Measurements from ENCODE around the gene NOVA2. TPM values are rescaled to one million over a fixed set of nuclear protein-coding genes. Genes with fewer than 3 reads are reported as not detected.

The NOVA2 gene
- 0.24 and 0.31 TPM in 2 replicates for total RNA-seq

DNA sequence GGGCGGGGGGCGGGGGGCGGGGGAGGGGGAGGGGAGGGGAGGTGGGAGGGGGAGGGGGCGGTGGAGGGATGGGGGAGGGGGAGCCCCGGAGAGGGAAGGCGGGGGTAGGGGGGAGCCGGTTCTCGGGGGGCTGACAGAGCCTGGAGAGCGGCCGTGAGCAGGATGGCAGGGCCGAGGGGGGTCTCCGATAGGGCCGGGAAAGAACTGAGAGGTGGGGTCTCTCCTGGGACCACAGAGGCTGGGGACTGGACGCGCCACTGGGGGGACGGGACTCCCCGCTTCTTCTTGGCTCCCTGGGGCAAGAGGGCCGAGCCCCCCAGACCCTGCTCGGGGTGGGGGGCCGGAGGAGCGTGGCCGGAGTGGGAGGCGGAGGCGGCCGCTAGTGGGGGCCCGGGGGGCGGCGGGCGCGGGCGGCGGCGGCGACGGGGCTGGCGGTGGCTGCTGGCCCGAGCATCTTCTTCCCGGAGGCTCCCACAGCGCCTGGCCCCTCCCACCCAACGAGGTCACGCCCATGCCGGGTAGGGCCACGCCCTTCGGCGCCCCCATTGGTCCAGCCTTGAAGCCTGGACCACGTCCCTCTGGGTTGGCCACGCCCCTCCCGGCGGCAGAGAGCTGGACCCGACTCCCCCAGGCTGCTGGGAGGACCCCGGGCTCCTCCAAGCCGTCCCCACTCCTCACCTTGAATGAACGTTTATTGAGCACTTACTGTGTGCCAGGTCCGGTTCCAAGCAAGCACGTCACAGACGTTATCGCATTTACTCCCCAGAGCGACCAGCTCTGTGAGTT lies at the start of gene NOVA2:
TSS of gene NOVA2 (minus strand) at position 313 of the 786 bp plus-strand sequence. CDS start 514 bp downstream, outside the sequence.

DNA sequence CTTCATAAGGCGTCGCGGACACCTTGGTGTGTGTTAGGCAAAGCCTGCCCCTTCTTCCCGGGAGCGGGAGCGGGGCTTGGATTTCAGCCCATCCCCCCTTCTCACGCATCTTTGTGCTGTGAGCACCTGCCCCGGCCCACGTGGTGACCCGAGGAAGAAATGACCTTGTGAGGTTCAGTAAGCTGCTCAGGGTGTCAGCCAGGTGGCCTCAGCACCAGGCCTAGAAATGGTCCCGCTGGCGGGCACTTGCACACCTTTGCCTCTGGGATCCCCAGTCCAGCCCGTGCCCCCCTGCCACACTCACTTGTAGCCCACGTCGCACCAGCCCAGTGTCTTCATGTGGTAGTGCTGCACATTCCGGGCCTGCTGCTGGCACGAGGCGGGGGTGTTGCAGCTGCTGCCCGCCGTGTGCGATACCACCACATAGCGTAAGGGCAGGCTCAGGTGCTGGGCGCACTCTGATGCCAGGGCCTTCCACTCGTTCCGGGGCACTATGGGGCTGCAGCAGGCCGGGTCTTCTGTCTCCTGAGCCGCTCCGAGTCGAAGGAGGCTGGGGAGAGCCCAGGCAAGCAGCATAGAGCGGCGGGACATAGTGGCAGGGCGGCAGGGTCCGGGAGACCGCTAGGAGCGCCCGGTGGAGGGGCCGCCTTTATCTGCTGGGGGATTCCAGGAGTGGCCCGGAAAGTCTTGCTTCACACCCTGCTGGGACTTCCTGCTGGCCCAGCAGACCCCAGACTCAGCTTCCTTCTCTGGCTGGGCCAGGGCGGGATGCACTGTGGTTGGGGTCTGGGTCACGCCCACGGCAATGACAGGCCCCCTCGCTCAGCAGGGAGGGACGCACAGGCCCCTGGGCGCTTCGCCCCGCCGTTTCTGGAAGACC lies 49.0 kb upstream of the NOVA2 start, which contains the start of gene PGLYRP1:
TSS of gene PGLYRP1 (minus strand) at position 623 of the 880 bp plus-strand sequence. CDS start at position 591, 32 bp downstream.

GRCh38 chr19:45994998-45995714 lies 21.5 kb upstream of the NOVA2 start, which contains the start of gene CCDC61:
TSS of gene CCDC61 (plus strand) at chr19:45995467. CDS start at chr19:46003019, 7,552 bp downstream.

GRCh38 chr19:45913874-45914830 lies 59.5 kb downstream of the NOVA2 start, which contains the start of gene NANOS2:
TSS of gene NANOS2 (minus strand) at chr19:45914778. CDS start at chr19:45914693, 85 bp downstream.

GRCh38 chr19:45901912-45902650 lies 71.6 kb downstream of the NOVA2 start, which contains the start of gene MYPOP:
TSS of gene MYPOP (minus strand) at chr19:45902613. CDS start at chr19:45901773, 840 bp downstream.

DNA sequence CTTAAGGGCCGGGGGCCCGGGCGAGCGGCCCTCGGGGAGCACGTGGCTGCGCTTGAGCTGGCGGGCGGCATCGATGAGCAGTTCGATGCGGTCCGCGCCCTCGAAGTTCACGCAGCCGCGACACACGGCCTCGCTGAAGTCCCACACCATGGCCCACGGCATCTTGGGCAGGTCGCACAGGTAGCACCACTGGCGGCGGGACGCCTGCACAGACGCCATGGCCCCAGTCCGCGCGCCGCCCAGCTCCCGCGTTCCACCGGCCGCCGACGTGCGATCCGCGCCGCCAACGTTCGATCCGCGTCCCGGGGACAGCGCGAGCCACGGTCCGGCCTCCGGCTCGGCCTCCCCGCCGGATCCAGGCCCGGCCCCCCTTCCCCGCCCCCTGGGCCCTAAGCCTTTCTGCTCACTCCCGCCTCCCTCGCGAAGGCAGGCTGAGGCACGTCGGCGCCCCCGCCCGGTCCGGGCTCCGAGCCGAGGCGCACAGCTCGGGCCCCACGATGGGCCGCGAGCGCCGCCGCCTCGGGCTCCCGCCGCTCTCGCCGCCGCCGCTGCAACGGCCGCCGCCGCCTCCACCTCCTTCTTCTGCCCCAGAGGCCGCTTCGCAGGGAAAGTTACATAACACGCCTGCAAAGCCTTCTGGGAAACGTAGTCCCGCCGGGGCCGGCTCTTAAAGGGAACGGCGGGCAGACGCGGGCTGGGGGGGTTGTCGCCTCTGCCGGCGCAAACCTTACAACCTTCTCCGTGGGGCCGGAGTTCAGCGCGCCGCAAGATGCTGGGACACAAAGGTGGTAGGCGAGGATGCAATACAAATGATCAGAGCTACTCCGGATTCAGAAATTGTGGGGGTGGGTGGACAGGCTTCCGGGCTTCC lies 87.9 kb downstream of the NOVA2 start, which contains the start of gene IRF2BP1:
TSS of gene IRF2BP1 (minus strand) at position 586 of the 871 bp plus-strand sequence. CDS start at position 219, 367 bp downstream.

Other genes with a start within 250 kb of the NOVA2 start
- gene FBXO46, start 243.0 kb downstream of the NOVA2 start, total RNA-seq, result 8.4 and 10.4 TPM in 2 replicates
- gene MEIOSIN, start 240.4 kb downstream of the NOVA2 start, total RNA-seq, result not detected in 2 replicates
- gene SIX5, start 204.6 kb downstream of the NOVA2 start, total RNA-seq, result 24.6 and 28.0 TPM in 2 replicates
- gene DMPK, start 191.4 kb downstream of the NOVA2 start, total RNA-seq, result 14.4 and 14.8 TPM in 2 replicates
- gene DMWD, start 181.0 kb downstream of the NOVA2 start, total RNA-seq, result 18.8 and 19.0 TPM in 2 replicates
- gene RSPH6A, start 158.6 kb downstream of the NOVA2 start, total RNA-seq, result not detected in 2 replicates
- gene SYMPK, start 110.7 kb downstream of the NOVA2 start, total RNA-seq, result 25.6 and 31.4 TPM in 2 replicates
- not detected in 2 replicates for gene FOXA3, start 109.5 kb downstream of the NOVA2 start, total RNA-seq
- gene IRF2BP1, start 87.7 kb downstream of the NOVA2 start, total RNA-seq, result 30.3 and 30.5 TPM in 2 replicates
- gene MYPOP, start 71.3 kb downstream of the NOVA2 start, total RNA-seq, result 3.7 and 4.0 TPM in 2 replicates
- gene NANOS2, start 59.1 kb downstream of the NOVA2 start, total RNA-seq, result not detected in 2 replicates
- gene CCDC61, start 21.6 kb upstream of the NOVA2 start, total RNA-seq, result 8.8 and 9.6 TPM in 2 replicates
- gene PGLYRP1, start 49.2 kb upstream of the NOVA2 start, total RNA-seq, result not detected in 2 replicates
- not detected in 2 replicates for gene IGFL4, start 67.1 kb upstream of the NOVA2 start, total RNA-seq
- gene IGFL3, start 150.8 kb upstream of the NOVA2 start, total RNA-seq, result not detected in 2 replicates
- gene IGFL2, start 174.4 kb upstream of the NOVA2 start, total RNA-seq, result not detected in 2 replicates